GM12878 (cell line): ENCODE results near the gene DCN.

Experiments used
- CTCF ChIP-seq, 3 experiments: IDR thresholded peaks in 2 of 3; conservative IDR thresholded peaks in 1 of 3; 2 replicates each; pipeline ENCODE4 v1.5.1; 2011; ENCODE audit warnings: low read depth in 3 of 3, low read length in 3 of 3, mild to moderate bottlenecking in 3 of 3, control low read depth in 2 of 3, moderate library complexity in 2 of 3, inconsistent platforms in 1 of 3, mixed read lengths in 1 of 3; ENCODE audit not compliant: control insufficient read depth in 2 of 3, insufficient read depth in 1 of 3; ENCODE audit errors: extremely low read depth in 1 of 3
- EGR1 ChIP-seq, 2 experiments: IDR thresholded peaks; 1 replicate in 1 of 2; 2 replicates in 1 of 2; pipeline ENCODE4 v1.6.1; 2011 to 2012; ENCODE audit warnings: low read depth in 2 of 2, low read length in 2 of 2, borderline replicate concordance in 1 of 2, mild to moderate bottlenecking in 1 of 2, moderate library complexity in 1 of 2
- EZH2 ChIP-seq: IDR thresholded peaks from 2 replicates; pipeline ENCODE4 v1.6.1; 2012; ENCODE audit warnings: low read depth, mild to moderate bottlenecking, control low read depth, inconsistent platforms, low read length, borderline replicate concordance; ENCODE audit not compliant: control insufficient read depth
- PAX8 ChIP-seq: fragments of 450-650 bp; IDR thresholded peaks from 2 replicates; pipeline ENCODE4 v1.6.1; 2017; ENCODE audit warnings: mild to moderate bottlenecking, moderate library complexity
- POLR2A ChIP-seq: IDR thresholded peaks from 2 replicates; pipeline ENCODE4 v1.6.1; 2011; ENCODE audit warnings: low read depth, mild to moderate bottlenecking, low read length
- RCOR1 ChIP-seq: conservative IDR thresholded peaks from 2 replicates; pipeline ENCODE4 v1.6.1; 2012; ENCODE audit warnings: low read depth, low read length, improper control_type of control experiment
- SUZ12 ChIP-seq: fragments of 200-600 bp; sonication (generic); IDR thresholded peaks from one replicate; pipeline ENCODE4 v1.6.1; 2018; ENCODE audit warnings: antibody characterized with exemption, mild to moderate bottlenecking; ENCODE audit not compliant: unreplicated experiment
- TCF7 ChIP-seq: IDR thresholded peaks from 2 replicates; pipeline ENCODE4 v1.6.1; 2014; ENCODE audit warnings: antibody characterized with exemption, borderline replicate concordance
- ZNF274 ChIP-seq: IDR thresholded peaks from one replicate; pipeline ENCODE4 v1.8.0; 2011; ENCODE audit not compliant: insufficient read length, insufficient read depth

DNA sequence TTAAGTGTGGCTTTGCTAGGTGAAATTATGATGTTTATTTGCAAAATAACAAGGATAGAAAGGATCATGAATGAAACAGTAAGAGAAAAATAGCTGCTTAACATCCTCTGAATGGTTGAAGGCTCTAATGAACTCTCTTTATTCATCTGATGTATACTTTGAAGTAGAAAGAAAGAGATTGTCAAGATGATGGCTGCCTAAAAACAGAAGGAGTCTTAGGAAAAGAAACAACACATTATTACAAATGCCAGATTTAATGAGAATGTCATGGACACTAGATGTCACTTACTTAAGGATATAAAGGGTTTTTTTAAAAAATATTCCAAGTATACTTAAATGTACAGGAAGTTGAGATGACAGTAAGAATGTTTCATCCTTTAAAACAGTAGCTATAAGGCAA, 21.6 kb downstream of the DCN start:
- no peak for TF ChIP-seq EGR1 (IDR thresholded peaks at IDR 0.05; ENCODE audit: borderline replicate concordance in 1 of 2, low read depth in 2 of 2, low read length in 2 of 2)
- TF ChIP-seq SUZ12 = no peak
- no peak for TF ChIP-seq RCOR1
- TF ChIP-seq CTCF (IDR thresholded peaks at IDR 0.05 in 2 of 3, conservative IDR thresholded peaks at IDR 0.05 in 1 of 3; ENCODE audit: control insufficient read depth in 2 of 3, extremely low read depth in 1 of 3, insufficient read depth in 1 of 3, low read depth in 3 of 3, low read length in 3 of 3) = no peak
- TF ChIP-seq EZH2 = no peak
- TF ChIP-seq POLR2A = no peak
- no peak for TF ChIP-seq ZNF274
- TF ChIP-seq TCF7 = no peak
- no peak for TF ChIP-seq PAX8
